Measurements from ENCODE around the gene ADGRL3. TPM values are rescaled to one million over a fixed set of nuclear protein-coding genes. Genes with fewer than 3 reads are reported as not detected.

Gene ADGRL3
- total RNA-seq, 2 experiments from 2014 or later: not detected

DNA sequence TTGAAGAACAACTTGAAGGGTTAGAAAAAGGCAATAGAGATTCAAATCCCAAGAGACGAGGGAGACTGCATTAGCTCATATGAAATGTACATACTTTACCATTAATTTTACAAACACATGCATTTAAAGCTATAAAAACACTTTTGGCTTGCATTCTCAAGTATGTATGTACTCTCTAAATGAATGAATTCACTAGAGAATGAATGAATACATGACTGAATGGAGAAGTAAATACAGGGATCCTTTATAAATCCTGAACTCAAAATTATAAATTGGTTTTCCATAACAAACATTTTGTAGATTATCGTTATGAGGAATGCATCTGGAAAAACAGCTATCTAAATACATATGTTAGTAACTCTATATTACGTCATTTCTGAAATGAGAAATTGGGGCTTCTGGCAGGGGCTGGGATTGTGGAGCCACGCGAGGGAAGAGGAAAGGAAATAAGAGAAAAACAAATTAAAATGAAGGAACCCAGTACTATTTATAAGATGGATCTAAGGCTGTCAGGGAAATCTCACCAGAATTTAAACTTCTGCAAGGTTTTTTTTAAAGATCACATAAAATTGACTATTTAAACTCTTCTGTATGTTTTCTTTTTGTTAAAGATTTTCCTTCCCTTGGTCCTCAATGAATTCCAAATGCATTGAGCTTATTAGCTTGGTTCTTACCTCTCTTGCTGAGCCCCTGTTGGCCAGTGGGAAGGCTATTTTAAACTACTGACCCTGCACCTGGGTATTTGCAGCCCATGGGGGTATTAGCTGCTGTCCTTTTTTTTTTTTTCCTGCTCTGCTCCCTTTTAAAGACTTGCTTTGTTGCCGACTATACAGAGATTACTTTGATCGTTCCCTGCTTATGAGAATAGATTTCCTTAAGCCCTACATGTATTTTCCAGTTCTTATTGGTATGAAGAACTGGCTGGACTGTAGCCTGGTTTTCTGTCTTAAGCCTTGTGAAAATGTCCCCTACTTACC, 207.8 kb downstream of the ADGRL3 start:
- H3K9me3 Mint-ChIP-seq (ENCODE audit: low read depth): no peaks in the 10 kb centered on the region
- CTCF ChIA-PET: interaction anchor here (1.4 kb wide), 1 partner anchor 10 kb away, joined by 3 read pairs; no protein-coding TSS in a partner anchor
- no peak for DNase-seq
- no peak overlapping the region for H3K4me3 Mint-ChIP-seq
- no peaks in the 10 kb centered on the region for H3K27me3 Mint-ChIP-seq
- intact Hi-C loops (cut with DNase I, micrococcal nuclease): no loop called here
- POLR2A ChIA-PET: no interaction called here
- H3K36me3 Mint-ChIP-seq (ENCODE audit: low read depth): no peaks in the 10 kb centered on the region
- H3K4me1 Mint-ChIP-seq: no peaks in the 10 kb centered on the region
- no peak for ATAC-seq
- no peak overlapping the region for H3K27ac Mint-ChIP-seq

DNA sequence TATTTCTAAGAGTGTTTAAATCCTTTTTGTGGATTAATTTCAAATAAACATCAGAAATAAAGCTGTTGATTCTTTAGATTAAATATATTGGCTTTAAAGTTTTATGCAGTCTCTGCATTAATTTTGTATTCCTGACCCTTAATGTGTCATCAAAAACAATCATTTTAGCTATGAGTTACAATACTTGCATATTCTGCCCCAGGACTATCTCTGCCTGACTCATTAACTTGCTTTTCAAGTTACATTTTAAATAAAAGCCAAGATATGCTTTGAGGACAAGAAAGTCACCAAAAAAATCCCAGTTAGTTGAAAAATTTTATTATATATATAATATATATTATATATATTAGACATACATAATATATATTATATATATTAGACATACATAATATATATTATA, 208.7 kb downstream of the ADGRL3 start:
- Mint-ChIP-seq H3K9me3 (ENCODE audit: low read depth) (no peaks in the 10 kb centered on the region), H3K4me3 (no peak overlapping the region), H3K27ac (no peak overlapping the region), H3K4me1 (no peaks in the 10 kb centered on the region), H3K36me3 (ENCODE audit: low read depth) (no peaks in the 10 kb centered on the region), H3K27me3 (no peaks in the 10 kb centered on the region)
- CTCF ChIA-PET: no interaction called here
- intact Hi-C loops (cut with DNase I, micrococcal nuclease): no loop called here
- POLR2A ChIA-PET: no interaction called here
- DNase-seq (no peak), ATAC-seq (no peak)

DNA sequence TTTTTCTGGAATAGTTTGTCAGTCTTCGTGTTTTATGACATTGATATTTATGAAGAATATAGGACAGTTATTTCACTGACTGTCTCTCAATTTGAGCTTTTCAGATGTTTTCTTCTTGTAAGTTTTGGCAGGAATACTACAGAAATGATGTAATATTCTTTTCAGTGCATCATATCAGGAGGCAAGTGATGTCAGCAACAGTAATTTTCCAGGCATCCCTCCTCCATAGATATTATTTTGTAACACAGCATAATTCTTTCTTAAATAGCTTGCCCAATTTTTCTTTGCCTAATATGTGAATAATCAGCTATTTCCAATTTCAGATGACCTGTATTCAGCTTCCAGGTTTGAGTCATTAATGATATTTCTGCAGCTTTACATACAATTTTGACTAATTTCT, 211.1 kb downstream of the ADGRL3 start:
- CTCF ChIA-PET: no interaction called here
- H3K27me3 Mint-ChIP-seq: no peaks in the 10 kb centered on the region
- no peak overlapping the region for H3K4me3 Mint-ChIP-seq
- H3K36me3 Mint-ChIP-seq (ENCODE audit: low read depth): no peaks in the 10 kb centered on the region
- no peaks in the 10 kb centered on the region for H3K9me3 Mint-ChIP-seq (ENCODE audit: low read depth)
- POLR2A ChIA-PET: no interaction called here
- intact Hi-C loops (cut with DNase I, micrococcal nuclease): no loop called here
- no peak overlapping the region for H3K27ac Mint-ChIP-seq
- no peaks in the 10 kb centered on the region for H3K4me1 Mint-ChIP-seq
- no peak for ATAC-seq
- DNase-seq: no peak

DNA sequence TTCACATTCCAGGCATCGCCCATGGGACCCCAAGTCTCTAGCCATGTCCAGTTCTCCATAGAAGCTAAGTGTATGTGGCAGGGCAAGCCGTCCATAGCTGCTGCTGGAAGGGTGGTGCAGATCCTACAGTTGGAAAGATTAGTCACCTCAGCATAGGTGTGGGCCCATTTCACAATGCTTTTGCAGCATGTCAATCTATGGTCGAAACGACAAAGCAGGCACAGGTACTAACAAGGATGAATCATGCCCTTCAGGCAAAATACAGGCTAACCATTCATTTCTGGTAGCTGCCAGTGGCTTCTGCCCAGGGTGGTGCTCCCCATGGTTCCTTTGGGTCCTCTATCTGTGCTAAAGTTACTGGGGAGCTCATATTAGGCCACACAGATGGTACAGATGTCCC, 225.2 kb downstream of the ADGRL3 start:
- H3K36me3 Mint-ChIP-seq (ENCODE audit: low read depth): no peaks in the 10 kb centered on the region
- no peak overlapping the region for H3K27ac Mint-ChIP-seq
- H3K4me1 Mint-ChIP-seq: no peaks in the 10 kb centered on the region
- POLR2A ChIA-PET: no interaction called here
- DNase-seq (no peak), ATAC-seq (no peak)
- no peaks in the 10 kb centered on the region for H3K27me3 Mint-ChIP-seq
- CTCF ChIA-PET: no interaction called here
- intact Hi-C loops (cut with DNase I, micrococcal nuclease): no loop called here
- H3K4me3 Mint-ChIP-seq: no peak overlapping the region
- H3K9me3 Mint-ChIP-seq (ENCODE audit: low read depth): peaks cover 6% of the 10 kb centered on the region

DNA sequence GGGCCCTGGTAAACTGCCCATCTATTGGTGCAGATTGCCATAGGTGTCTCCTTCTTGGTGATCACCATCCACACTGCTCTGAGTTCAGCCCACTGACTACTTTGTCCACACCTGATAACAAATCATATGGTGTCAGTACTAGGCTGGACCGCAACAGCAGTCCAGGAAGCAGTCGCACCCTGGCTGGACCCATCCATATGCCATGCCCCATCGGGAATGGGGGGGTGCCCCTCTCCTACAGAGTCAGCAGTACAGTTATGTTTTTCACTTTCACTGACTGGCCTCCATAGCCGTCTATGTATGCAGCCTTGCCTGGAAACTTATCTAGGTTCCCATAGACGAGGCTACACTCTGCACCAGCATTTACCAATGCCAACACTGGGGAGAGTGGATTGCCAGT, 226.1 kb downstream of the ADGRL3 start:
- POLR2A ChIA-PET: no interaction called here
- H3K27ac Mint-ChIP-seq: no peak overlapping the region
- intact Hi-C loops (cut with DNase I, micrococcal nuclease): no loop called here

DNA sequence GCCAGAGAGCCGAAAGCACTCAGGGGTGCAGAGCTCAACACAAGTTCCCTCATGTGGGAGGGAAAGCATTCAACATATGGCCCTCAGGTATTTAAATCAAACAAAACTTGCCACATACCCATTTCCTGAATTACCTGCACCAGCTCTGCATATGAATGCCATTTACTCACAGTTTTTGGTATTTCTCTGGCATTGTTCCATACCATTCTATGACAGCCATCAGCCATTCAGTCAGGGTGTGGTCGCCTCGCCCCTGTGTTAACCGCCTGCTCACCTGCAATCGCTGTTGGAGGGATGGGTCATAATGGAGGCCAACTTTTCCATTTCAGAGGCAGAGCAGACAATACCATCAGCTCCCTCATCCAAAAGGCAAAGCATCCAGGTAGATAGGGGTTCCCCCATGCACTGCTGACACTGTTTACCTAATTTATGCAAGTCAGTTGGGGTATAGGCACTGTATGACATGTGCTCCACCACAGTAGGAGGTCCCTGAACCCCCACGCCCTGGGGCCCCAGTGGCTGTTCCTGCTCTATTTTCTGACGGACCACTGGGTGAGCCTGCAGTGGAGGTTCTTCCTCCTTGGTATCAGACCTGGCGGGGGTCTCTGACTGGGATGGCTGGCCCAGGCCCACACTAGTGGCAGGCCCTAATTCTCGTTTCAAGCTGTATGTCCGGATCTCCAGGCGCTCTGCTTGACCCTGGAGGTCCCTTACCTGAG, 227.1 kb downstream of the ADGRL3 start:
- Mint-ChIP-seq H3K9me3 (ENCODE audit: low read depth) (peaks cover 6% of the 10 kb centered on the region), H3K27ac (no peak overlapping the region), H3K4me1 (no peaks in the 10 kb centered on the region), H3K36me3 (ENCODE audit: low read depth) (no peaks in the 10 kb centered on the region), H3K4me3 (no peak overlapping the region), H3K27me3 (no peaks in the 10 kb centered on the region)
- intact Hi-C loops (cut with DNase I, micrococcal nuclease): no loop called here
- CTCF ChIA-PET: no interaction called here
- POLR2A ChIA-PET: no interaction called here
- ATAC-seq (no peak), DNase-seq (no peak)

More for the DNA sequence above, 226.1 kb downstream of the ADGRL3 start:
- Mint-ChIP-seq H3K27me3 (no peaks in the 10 kb centered on the region), H3K36me3 (ENCODE audit: low read depth) (no peaks in the 10 kb centered on the region), H3K9me3 (ENCODE audit: low read depth) (peaks cover 6% of the 10 kb centered on the region), H3K4me3 (no peak overlapping the region), H3K4me1 (no peaks in the 10 kb centered on the region)
- ATAC-seq (no peak), DNase-seq (no peak)
- CTCF ChIA-PET: no interaction called here

DNA sequence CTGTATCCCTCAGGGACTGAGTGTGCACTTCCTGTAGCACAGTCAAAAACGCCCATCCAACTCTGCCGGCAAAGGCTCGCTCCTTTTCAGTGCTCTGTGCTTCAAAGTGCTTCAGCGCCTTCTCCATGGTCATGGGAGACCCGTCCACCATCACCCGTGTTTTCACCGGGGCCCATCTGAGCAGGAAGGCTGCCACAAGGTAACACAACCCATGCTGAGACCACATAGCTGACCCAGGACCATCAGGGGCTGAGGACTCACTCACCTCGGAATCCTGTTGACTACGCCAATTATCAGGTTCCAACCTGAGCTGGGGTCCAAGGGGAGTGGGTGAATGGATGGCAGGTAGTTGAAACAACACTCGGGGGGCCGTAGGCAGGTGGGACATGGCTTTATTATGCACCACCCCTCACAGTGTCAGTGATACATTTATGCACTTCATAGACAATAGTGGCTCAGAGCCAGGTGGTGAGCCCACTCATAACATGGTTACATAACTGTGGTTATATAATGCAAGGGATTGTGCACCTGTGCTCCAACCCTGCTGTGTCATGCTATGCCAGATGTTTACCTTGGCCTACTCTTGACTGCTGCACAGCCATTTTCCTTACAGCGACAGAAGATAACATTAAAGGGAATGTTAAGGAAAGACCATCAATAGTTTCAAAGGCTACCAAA, 227.8 kb downstream of the ADGRL3 start:
- Mint-ChIP-seq H3K27ac (no peak overlapping the region), H3K4me3 (no peak overlapping the region), H3K4me1 (no peaks in the 10 kb centered on the region), H3K36me3 (ENCODE audit: low read depth) (no peaks in the 10 kb centered on the region), H3K9me3 (ENCODE audit: low read depth) (peaks cover 6% of the 10 kb centered on the region), H3K27me3 (no peaks in the 10 kb centered on the region)
- ATAC-seq (no peak), DNase-seq (no peak)
- POLR2A ChIA-PET: no interaction called here
- CTCF ChIA-PET: no interaction called here
- intact Hi-C loops (cut with DNase I, micrococcal nuclease): no loop called here

DNA sequence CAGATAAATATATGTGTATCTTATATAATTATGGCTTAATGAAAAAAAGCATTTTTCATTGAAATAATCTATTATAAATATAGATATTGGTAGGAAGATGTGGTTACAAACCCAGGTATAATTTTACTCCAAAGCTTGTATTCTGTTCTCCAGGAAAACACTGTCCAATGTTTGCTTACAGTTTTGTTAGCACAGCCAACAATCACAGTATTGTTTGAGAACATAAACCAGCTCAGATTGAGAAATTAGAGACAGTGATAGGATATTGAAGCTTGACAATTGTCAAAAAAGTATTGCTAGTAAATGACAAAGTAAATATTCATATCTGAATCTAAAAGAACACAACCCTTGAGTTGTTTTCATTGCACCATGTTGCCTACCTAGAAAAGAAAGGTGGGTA, 228.8 kb downstream of the ADGRL3 start:
- H3K36me3 Mint-ChIP-seq (ENCODE audit: low read depth): no peaks in the 10 kb centered on the region

DNA sequence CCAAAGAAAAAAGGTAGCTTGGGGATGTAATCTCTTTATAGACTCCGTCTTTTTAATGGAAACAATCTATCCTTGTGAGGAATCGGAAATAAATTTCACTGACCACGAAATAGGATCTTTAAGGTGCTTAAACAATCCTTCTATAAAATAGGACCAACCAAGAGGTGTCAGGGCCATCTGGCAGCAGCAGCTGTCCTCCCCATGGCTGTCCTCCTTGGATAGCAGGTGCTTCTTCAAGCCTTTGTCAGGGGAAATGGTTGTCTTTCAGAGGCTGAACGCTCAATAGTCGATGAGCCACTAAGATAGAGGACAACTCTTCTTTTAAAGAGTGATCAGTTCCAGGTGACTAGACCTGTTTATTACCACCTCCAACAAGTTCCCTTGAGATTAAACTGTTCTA, 231.0 kb downstream of the ADGRL3 start:
- H3K9me3 Mint-ChIP-seq (ENCODE audit: low read depth): peaks cover 3% of the 10 kb centered on the region
- ChIA-PET CTCF (no interaction called here), POLR2A (no interaction called here)
- no peaks in the 10 kb centered on the region for H3K36me3 Mint-ChIP-seq (ENCODE audit: low read depth)
- no peak overlapping the region for H3K4me3 Mint-ChIP-seq
- intact Hi-C loops (cut with DNase I, micrococcal nuclease): no loop called here
- DNase-seq (no peak), ATAC-seq (no peak)
- H3K27ac Mint-ChIP-seq: no peak overlapping the region
- no peaks in the 10 kb centered on the region for H3K4me1 Mint-ChIP-seq
- no peaks in the 10 kb centered on the region for H3K27me3 Mint-ChIP-seq

More for the DNA sequence above, 228.8 kb downstream of the ADGRL3 start:
- POLR2A ChIA-PET: no interaction called here
- DNase-seq (no peak), ATAC-seq (no peak)
- H3K4me3 Mint-ChIP-seq: no peak overlapping the region
- CTCF ChIA-PET: no interaction called here
- intact Hi-C loops (cut with DNase I, micrococcal nuclease): no loop called here
- H3K27me3 Mint-ChIP-seq: no peaks in the 10 kb centered on the region
- no peak overlapping the region for H3K27ac Mint-ChIP-seq
- no peaks in the 10 kb centered on the region for H3K4me1 Mint-ChIP-seq
- H3K9me3 Mint-ChIP-seq (ENCODE audit: low read depth): no peaks in the 10 kb centered on the region

DNA sequence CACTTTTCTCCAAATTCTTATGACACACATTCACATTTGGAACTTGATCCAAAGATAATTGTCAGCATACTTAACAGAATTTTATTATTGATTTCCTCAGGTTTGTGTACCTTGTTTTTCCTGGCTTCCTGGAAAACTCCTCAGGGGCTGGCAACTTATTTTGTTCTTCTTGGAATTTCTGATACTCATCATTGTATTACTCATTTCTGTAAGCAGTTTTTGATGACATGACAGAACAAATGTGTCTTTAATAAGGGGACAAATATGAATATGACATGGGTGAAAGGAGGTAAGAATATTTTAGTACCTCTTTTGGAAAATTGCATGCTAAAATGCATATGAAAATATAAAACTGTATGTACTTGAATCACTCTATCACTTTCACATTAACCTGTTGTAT, 237.8 kb downstream of the ADGRL3 start:
- Mint-ChIP-seq H3K27ac (no peak overlapping the region), H3K36me3 (ENCODE audit: low read depth) (no peaks in the 10 kb centered on the region), H3K4me1 (no peaks in the 10 kb centered on the region), H3K4me3 (no peak overlapping the region), H3K27me3 (no peaks in the 10 kb centered on the region), H3K9me3 (ENCODE audit: low read depth) (peaks cover 11% of the 10 kb centered on the region)
- intact Hi-C loops (cut with DNase I, micrococcal nuclease): no loop called here
- POLR2A ChIA-PET: no interaction called here
- DNase-seq (no peak), ATAC-seq (no peak)
- CTCF ChIA-PET: no interaction called here

DNA sequence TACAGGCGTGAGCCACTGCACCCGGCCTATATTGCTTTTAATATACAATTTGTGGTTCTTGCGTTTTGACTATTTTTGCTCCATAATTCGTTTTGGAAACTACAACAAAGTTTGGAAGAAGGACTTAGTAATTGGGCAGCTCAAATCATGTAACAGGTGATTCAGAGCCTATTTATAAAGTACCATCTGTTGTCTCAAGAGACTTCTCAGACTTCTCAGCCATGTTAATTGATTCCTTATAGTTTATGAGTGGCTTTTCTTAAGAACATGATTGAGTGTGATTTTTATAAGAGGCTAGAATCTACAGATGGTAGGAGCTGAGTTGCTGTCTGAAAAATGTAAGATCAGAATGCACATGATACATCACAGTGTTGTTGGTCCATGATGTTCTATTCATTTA, 240.2 kb downstream of the ADGRL3 start:
- POLR2A ChIA-PET: no interaction called here
- no peak for ATAC-seq

DNA sequence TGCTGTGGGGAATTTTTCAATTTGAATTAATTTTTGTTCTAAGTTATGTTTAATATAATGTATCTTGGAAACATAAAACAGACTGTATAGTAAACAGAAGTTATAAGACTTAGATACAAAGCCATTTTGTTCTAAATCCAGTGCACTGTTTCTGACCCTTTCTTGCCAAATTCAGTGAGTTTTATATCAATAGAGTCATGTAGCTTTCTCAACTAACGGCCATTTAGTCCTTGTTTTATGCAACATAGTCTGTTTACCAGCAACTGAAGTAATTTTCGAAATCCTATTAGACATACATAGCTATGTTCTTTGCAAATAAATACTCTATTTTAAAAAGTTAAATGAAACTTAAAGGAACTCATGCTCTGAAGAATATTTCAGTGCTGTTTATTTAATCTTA, 242.8 kb downstream of the ADGRL3 start:
- H3K9me3 Mint-ChIP-seq (ENCODE audit: low read depth): peaks cover 7% of the 10 kb centered on the region
- H3K36me3 Mint-ChIP-seq (ENCODE audit: low read depth): no peaks in the 10 kb centered on the region
- intact Hi-C loops (cut with DNase I, micrococcal nuclease): no loop called here
- no peaks in the 10 kb centered on the region for H3K27me3 Mint-ChIP-seq
- DNase-seq (no peak), ATAC-seq (no peak)
- H3K4me1 Mint-ChIP-seq: no peaks in the 10 kb centered on the region
- POLR2A ChIA-PET: no interaction called here
- H3K27ac Mint-ChIP-seq: no peak overlapping the region
- CTCF ChIA-PET: no interaction called here
- H3K4me3 Mint-ChIP-seq: no peak overlapping the region

More for the DNA sequence above, 240.2 kb downstream of the ADGRL3 start:
- H3K4me1 Mint-ChIP-seq: no peaks in the 10 kb centered on the region
- H3K4me3 Mint-ChIP-seq: no peak overlapping the region
- H3K27me3 Mint-ChIP-seq: no peaks in the 10 kb centered on the region
- no peaks in the 10 kb centered on the region for H3K36me3 Mint-ChIP-seq (ENCODE audit: low read depth)
- no peak overlapping the region for H3K27ac Mint-ChIP-seq
- no peak for DNase-seq
- peaks cover 13% of the 10 kb centered on the region for H3K9me3 Mint-ChIP-seq (ENCODE audit: low read depth)
- CTCF ChIA-PET: no interaction called here
- intact Hi-C loops (cut with DNase I, micrococcal nuclease): no loop called here
